ENCODE data around the gene RASGEF1C.

DNA sequence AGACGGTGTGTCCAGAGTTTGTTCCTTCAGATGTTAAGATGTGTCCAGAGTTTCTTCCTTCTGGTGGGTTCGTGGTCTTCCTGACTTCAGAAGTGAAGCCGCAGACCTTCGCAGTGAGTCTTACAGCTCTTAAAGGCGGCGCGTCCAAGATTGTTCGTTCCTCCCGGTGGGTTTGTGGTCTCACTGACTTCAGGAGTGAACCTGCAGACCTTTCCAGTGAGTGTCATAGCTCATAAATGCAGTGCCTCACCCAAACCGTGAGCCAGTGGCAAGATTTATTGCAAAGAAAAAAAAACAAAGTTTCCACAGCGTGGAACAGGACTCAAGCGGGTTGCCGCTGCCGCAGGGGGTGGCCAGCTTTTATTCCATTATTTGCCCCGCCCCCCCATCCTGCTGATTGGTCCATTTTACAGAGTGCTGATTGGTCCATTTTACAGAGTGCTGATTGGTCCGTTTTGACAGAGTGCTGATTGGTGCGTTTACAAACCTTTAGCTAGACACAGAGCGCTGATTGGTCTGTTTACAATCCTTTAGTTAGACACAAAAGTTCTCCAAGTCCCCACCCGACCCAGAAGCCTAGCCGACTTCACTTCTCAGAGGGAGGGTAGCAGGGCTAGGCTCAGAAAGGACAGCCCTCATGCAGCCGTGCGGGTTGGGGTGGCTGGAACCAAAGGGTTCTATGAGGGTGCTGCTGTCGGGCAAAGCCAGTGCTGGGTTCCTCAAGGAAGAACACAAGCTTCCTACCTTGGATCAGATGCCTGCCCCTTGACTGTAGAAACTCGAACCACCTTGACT, 128.3 kb downstream of the RASGEF1C start:
- no peak for TF ChIP-seq POLR2AphosphoS5 (IDR thresholded peaks at IDR 0.05)
- TF ChIP-seq, protein P1, sequence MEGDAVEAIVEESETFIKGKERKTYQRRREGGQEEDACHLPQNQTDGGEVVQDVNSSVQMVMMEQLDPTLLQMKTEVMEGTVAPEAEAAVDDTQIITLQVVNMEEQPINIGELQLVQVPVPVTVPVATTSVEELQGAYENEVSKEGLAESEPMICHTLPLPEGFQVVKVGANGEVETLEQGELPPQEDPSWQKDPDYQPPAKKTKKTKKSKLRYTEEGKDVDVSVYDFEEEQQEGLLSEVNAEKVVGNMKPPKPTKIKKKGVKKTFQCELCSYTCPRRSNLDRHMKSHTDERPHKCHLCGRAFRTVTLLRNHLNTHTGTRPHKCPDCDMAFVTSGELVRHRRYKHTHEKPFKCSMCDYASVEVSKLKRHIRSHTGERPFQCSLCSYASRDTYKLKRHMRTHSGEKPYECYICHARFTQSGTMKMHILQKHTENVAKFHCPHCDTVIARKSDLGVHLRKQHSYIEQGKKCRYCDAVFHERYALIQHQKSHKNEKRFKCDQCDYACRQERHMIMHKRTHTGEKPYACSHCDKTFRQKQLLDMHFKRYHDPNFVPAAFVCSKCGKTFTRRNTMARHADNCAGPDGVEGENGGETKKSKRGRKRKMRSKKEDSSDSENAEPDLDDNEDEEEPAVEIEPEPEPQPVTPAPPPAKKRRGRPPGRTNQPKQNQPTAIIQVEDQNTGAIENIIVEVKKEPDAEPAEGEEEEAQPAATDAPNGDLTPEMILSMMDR (IDR thresholded peaks at IDR 0.05 in 8 of 11, conservative IDR thresholded peaks at IDR 0.05 in 3 of 11): no peak
- TF ChIP-seq POLR2A (IDR thresholded peaks at IDR 0.05): no peak
